ENCODE results near the gene TUBA4A.

TUBA4A gene

GRCh38 chr2:219286436-219287115, 32.9 kb upstream of the TUBA4A start:
- ATAC-seq = no peak
- DNase-seq = no peak

GRCh38 chr2:219285894-219286425, 32.2 kb upstream of the TUBA4A start:
- DNase-seq (no peak), ATAC-seq (no peak)

- DNase-seq (no peak), ATAC-seq (no peak)
Observed at GRCh38 chr2:219285373-219285735, 31.6 kb upstream of the TUBA4A start.

- ATAC-seq (no peak), DNase-seq (no peak)
Observed at GRCh38 chr2:219284501-219285372, 31.0 kb upstream of the TUBA4A start.

GRCh38 chr2:219282943-219283581, 29.3 kb upstream of the TUBA4A start:
- ATAC-seq (no peak), DNase-seq (no peak)

GRCh38 chr2:219282375-219282774, 28.7 kb upstream of the TUBA4A start:
- ATAC-seq (no peak), DNase-seq (no peak)

GRCh38 chr2:219281588-219281987, 27.9 kb upstream of the TUBA4A start:
- ATAC-seq = no peak

GRCh38 chr2:219280651-219281050, 26.9 kb upstream of the TUBA4A start:
- no peak for DNase-seq
- ATAC-seq = no peak

More at GRCh38 chr2:219281588-219281987, 27.9 kb upstream of the TUBA4A start:
- DNase-seq = no peak

- no peak for DNase-seq
- no peak for ATAC-seq
Observed at GRCh38 chr2:219279916-219280516, 26.3 kb upstream of the TUBA4A start.

- DNase-seq = peak; percentile 99
- peak; percentile 90 for ATAC-seq
Observed at GRCh38 chr2:219279151-219279915, 25.6 kb upstream of the TUBA4A start, which contains the start of gene DNAJB2. Gene DNAJB2 (plus strand): TSS chr2:219279366. CDS start chr2:219279834, 468 bp downstream.

GRCh38 chr2:219278655-219279150, 25.0 kb upstream of the TUBA4A start:
- DNase-seq = no peak
- ATAC-seq = no peak

GRCh38 chr2:219277703-219278654, 24.3 kb upstream of the TUBA4A start:
- DNase-seq = peak; percentile 82
- ATAC-seq = no peak

- no peak for DNase-seq
- no peak for ATAC-seq
Observed at GRCh38 chr2:219274361-219274921, 20.7 kb upstream of the TUBA4A start.

GRCh38 chr2:219273937-219274336, 20.2 kb upstream of the TUBA4A start:
- no peak for ATAC-seq
- DNase-seq = no peak

GRCh38 chr2:219272995-219273394, 19.3 kb upstream of the TUBA4A start:
- peak; percentile 37 for ATAC-seq
- no peak for DNase-seq

- DNase-seq (no peak), ATAC-seq (no peak)
Observed at GRCh38 chr2:219272356-219272755, 18.6 kb upstream of the TUBA4A start.

GRCh38 chr2:219271021-219271420, 17.3 kb upstream of the TUBA4A start:
- ATAC-seq (no peak), DNase-seq (no peak)

GRCh38 chr2:219270055-219270372, 16.3 kb upstream of the TUBA4A start:
- no peak for ATAC-seq
- DNase-seq = no peak

- ATAC-seq (no peak), DNase-seq (no peak)
Observed at GRCh38 chr2:219269362-219270054, 15.8 kb upstream of the TUBA4A start.
